Measurements from ENCODE around the gene NRXN3. TPM values are rescaled to one million over a fixed set of nuclear protein-coding genes. Genes with fewer than 3 reads are reported as not detected.
A peak's percentile ranks its signal among the peaks of the same experiment; 100 is the strongest.
"Not testable (repeated sequence)": the region's sequence is repeated elsewhere in the genome, so short reads cannot be mapped to it uniquely, and the experiment has no call there.

The NRXN3 gene
- total and polyA plus RNA-seq, 8 donors, result 1.3 to 7.6 (median 1.5) TPM

DNA sequence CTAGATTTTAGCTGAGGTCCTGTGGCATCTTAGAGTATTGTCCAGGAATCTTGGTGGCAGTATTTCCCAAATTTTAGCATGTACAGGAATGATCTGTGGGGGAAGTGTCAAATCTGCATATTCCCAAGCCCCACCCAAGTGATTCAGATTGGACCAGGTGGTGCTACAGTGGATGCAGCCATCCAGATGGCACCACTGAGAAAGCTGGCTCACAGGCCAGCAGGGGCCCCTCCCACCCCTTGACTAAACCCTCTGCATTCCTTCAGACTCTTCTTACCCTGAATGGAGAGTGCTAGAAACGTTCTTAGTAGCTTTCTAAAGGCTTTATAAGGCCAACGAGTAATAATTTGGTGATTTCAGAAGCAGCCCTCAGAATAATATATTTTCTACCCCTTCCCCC, 255.2 kb downstream of the NRXN3 start:
- Histone ChIP-seq H3K27ac (peak overlapping the region in 1 of 2 donors; percentile 39), H3K36me3 (no peaks in the 10 kb centered on the region), H3K27me3 (no peaks in the 10 kb centered on the region), H3K4me1 (no peaks in the 10 kb centered on the region), H3K9me3 (no peaks in the 10 kb centered on the region), H3K4me3 (no peak overlapping the region)
- ATAC-seq, result peak; percentile 98
- TF ChIP-seq, protein P1, sequence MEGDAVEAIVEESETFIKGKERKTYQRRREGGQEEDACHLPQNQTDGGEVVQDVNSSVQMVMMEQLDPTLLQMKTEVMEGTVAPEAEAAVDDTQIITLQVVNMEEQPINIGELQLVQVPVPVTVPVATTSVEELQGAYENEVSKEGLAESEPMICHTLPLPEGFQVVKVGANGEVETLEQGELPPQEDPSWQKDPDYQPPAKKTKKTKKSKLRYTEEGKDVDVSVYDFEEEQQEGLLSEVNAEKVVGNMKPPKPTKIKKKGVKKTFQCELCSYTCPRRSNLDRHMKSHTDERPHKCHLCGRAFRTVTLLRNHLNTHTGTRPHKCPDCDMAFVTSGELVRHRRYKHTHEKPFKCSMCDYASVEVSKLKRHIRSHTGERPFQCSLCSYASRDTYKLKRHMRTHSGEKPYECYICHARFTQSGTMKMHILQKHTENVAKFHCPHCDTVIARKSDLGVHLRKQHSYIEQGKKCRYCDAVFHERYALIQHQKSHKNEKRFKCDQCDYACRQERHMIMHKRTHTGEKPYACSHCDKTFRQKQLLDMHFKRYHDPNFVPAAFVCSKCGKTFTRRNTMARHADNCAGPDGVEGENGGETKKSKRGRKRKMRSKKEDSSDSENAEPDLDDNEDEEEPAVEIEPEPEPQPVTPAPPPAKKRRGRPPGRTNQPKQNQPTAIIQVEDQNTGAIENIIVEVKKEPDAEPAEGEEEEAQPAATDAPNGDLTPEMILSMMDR (IDR thresholded peaks at IDR 0.05), result no peak
- intact Hi-C loops (cut with DNase I), result no loop called here
- DNase-seq, result peak in 2 of 4 donors; percentile 3 to 45

- no peak overlapping the region for H3K4me3 ChIP-seq
- no peaks in the 10 kb centered on the region for H3K36me3 ChIP-seq
- ATAC-seq (peak; percentile 79), DNase-seq (peak in 2 of 4 donors; percentile 0 to 38)
- TF ChIP-seq, protein P1 (IDR thresholded peaks at IDR 0.05), result no peak
- H3K4me1 ChIP-seq, result no peaks in the 10 kb centered on the region
- intact Hi-C loops (cut with DNase I), result no loop called here
- no peaks in the 10 kb centered on the region for H3K9me3 ChIP-seq
- H3K27ac ChIP-seq, result peak overlapping the region in 1 of 2 donors; percentile 39
- no peaks in the 10 kb centered on the region for H3K27me3 ChIP-seq
Observed at GRCh38 chr14:78425782-78426181, 255.6 kb downstream of the NRXN3 start.

- no peak overlapping the region for H3K27ac ChIP-seq
- H3K4me3 ChIP-seq, result no peak overlapping the region
- H3K27me3 ChIP-seq, result no peaks in the 10 kb centered on the region
- no peak for DNase-seq
- TF ChIP-seq, protein P1 (IDR thresholded peaks at IDR 0.05), result no peak
- no peak for ATAC-seq
- no peaks in the 10 kb centered on the region for H3K36me3 ChIP-seq
- intact Hi-C loops (cut with DNase I), result no loop called here
- no peaks in the 10 kb centered on the region for H3K9me3 ChIP-seq
- no peaks in the 10 kb centered on the region for H3K4me1 ChIP-seq
Observed at GRCh38 chr14:78432046-78432445, 261.9 kb downstream of the NRXN3 start.

DNA sequence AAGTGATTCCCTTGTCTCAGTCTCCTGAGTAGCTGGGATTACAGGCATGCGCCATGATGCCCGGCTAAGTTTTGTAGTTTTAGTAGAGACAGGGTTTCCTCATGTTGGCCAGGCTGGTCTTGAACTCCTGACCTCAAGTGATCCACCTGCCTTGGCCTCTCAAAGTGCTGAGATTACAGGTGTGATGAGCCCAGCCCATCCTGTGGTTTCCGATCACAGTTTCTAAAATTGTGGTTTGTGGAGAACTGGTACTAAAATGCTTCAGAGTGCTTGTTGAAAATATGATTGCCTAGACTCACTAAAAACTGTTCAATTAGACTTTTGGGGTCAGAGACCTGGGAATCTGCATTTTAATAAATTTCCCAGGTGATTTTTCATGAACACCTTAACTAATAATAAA, 267.3 kb downstream of the NRXN3 start:
- H3K4me1 ChIP-seq; intact Hi-C loops (cut with DNase I); H3K9me3 ChIP-seq; DNase-seq; H3K36me3 ChIP-seq; H3K27ac ChIP-seq; H3K4me3 ChIP-seq; ATAC-seq; H3K27me3 ChIP-seq: not testable (repeated sequence)

GRCh38 chr14:78440356-78440894, 270.3 kb downstream of the NRXN3 start:
- Histone ChIP-seq H3K9me3 (no peaks in the 10 kb centered on the region), H3K4me3 (no peak overlapping the region), H3K4me1 (no peaks in the 10 kb centered on the region), H3K27me3 (no peaks in the 10 kb centered on the region), H3K36me3 (no peaks in the 10 kb centered on the region), H3K27ac (no peak overlapping the region)
- intact Hi-C loops (cut with DNase I), result no loop called here
- TF ChIP-seq, protein P1 (IDR thresholded peaks at IDR 0.05), result no peak
- DNase-seq (no peak), ATAC-seq (no peak)

- TF ChIP-seq, protein P1 (IDR thresholded peaks at IDR 0.05), result no peak
- intact Hi-C loops (cut with DNase I), result no loop called here
- DNase-seq (no peak), ATAC-seq (no peak)
- H3K27ac ChIP-seq, result no peak overlapping the region
- no peaks in the 10 kb centered on the region for H3K27me3 ChIP-seq
- no peaks in the 10 kb centered on the region for H3K4me1 ChIP-seq
- no peak overlapping the region for H3K4me3 ChIP-seq
- no peaks in the 10 kb centered on the region for H3K9me3 ChIP-seq
- H3K36me3 ChIP-seq, result no peaks in the 10 kb centered on the region
Observed at GRCh38 chr14:78443834-78444233, 273.7 kb downstream of the NRXN3 start.

All from left lung (tissue), 10 donors.